Activated naive CD8-positive, alpha-beta T cell treated with anti-CD3 and anti-CD28 coated beads, Interleukin-2, amount 50 U/mL, for 24 hours (primary cell): Measurements from ENCODE around the gene DMRTB1.

Source experiments
- ATAC-seq: fragments of 150-1000 bp; cut with Tn5 transposase; one replicate; pipeline ENCODE4 v1.10.0; 2021
- DNase-seq: peaks from one replicate; pipeline ENCODE4 v3.0.0; 2021
- H3K27ac Mint-ChIP-seq: one replicate; pipeline ENCODE4 v1.8.0; 2021; ENCODE audit warnings: mild to moderate bottlenecking, mixed read lengths
- H3K27me3 Mint-ChIP-seq: one replicate; pipeline ENCODE4 v1.8.0; 2021; ENCODE audit warnings: mixed read lengths
- H3K36me3 Mint-ChIP-seq: one replicate; pipeline ENCODE4 v1.8.0; 2021; ENCODE audit warnings: low read depth, mixed read lengths
- H3K4me1 Mint-ChIP-seq: one replicate; pipeline ENCODE4 v1.8.0; 2021; ENCODE audit warnings: mixed read lengths
- H3K4me3 Mint-ChIP-seq: one replicate; pipeline ENCODE4 v1.8.0; 2021; ENCODE audit warnings: mild to moderate bottlenecking, moderate library complexity, mixed read lengths
- H3K9me3 Mint-ChIP-seq: one replicate; pipeline ENCODE4 v1.8.0; 2021; ENCODE audit warnings: mixed read lengths

The DMRTB1 gene

GRCh38 chr1:53465023-53465957 is 6.1 kb downstream of the DMRTB1 start:
- no peak for ATAC-seq

GRCh38 chr1:53467391-53467790 is 8.2 kb downstream of the DMRTB1 start:
- no peak for ATAC-seq
- no peaks in the 10 kb centered on the region for H3K36me3 Mint-ChIP-seq
- no peak overlapping the region for H3K27ac Mint-ChIP-seq
- no peaks in the 10 kb centered on the region for H3K27me3 Mint-ChIP-seq
- no peak overlapping the region for H3K4me3 Mint-ChIP-seq
- no peak for DNase-seq
- no peaks in the 10 kb centered on the region for H3K4me1 Mint-ChIP-seq
- no peaks in the 10 kb centered on the region for H3K9me3 Mint-ChIP-seq

More at GRCh38 chr1:53465023-53465957, 6.1 kb downstream of the DMRTB1 start:
- H3K36me3 Mint-ChIP-seq, result no peaks in the 10 kb centered on the region
- no peaks in the 10 kb centered on the region for H3K4me1 Mint-ChIP-seq
- no peak for DNase-seq
- no peaks in the 10 kb centered on the region for H3K27me3 Mint-ChIP-seq
- H3K9me3 Mint-ChIP-seq, result no peaks in the 10 kb centered on the region
- no peak overlapping the region for H3K27ac Mint-ChIP-seq
- no peak overlapping the region for H3K4me3 Mint-ChIP-seq

GRCh38 chr1:53468374-53468773 is 9.2 kb downstream of the DMRTB1 start:
- H3K27ac Mint-ChIP-seq, result no peak overlapping the region
- H3K4me3 Mint-ChIP-seq, result no peak overlapping the region
- ATAC-seq (no peak), DNase-seq (no peak)
- no peaks in the 10 kb centered on the region for H3K9me3 Mint-ChIP-seq
- H3K36me3 Mint-ChIP-seq, result no peaks in the 10 kb centered on the region
- H3K4me1 Mint-ChIP-seq, result no peaks in the 10 kb centered on the region
- no peaks in the 10 kb centered on the region for H3K27me3 Mint-ChIP-seq

- H3K4me3 Mint-ChIP-seq, result no peak overlapping the region
- DNase-seq (no peak), ATAC-seq (no peak)
- H3K4me1 Mint-ChIP-seq, result no peaks in the 10 kb centered on the region
- H3K9me3 Mint-ChIP-seq, result no peaks in the 10 kb centered on the region
- no peaks in the 10 kb centered on the region for H3K36me3 Mint-ChIP-seq
- H3K27ac Mint-ChIP-seq, result no peak overlapping the region
- H3K27me3 Mint-ChIP-seq, result no peaks in the 10 kb centered on the region
These were observed 10.2 kb downstream of the DMRTB1 start for GRCh38 chr1:53469373-53469772.

DNA sequence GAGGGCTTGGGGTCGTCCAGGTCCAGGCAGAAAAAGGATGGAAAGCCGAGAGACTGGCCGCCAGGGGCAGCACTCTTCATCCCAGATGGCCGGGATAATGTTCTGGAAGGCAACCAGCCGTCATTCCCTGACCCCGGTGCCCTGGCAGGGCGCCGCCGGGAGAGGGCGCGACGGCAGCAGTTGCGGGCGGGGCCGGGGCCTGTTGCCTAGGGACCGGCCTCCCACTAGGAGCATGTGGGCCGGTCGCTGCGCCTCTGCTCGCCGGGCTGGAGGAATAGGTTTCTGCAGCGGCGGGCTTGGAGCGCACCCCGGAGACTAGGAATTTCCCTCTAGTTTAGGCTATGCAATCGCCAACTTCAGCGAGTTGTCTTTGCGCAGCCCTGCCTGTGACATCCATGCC is 11.0 kb downstream of the DMRTB1 start:
- H3K27me3 Mint-ChIP-seq, result no peaks in the 10 kb centered on the region
- no peak overlapping the region for H3K4me3 Mint-ChIP-seq
- H3K9me3 Mint-ChIP-seq, result no peaks in the 10 kb centered on the region

DNA sequence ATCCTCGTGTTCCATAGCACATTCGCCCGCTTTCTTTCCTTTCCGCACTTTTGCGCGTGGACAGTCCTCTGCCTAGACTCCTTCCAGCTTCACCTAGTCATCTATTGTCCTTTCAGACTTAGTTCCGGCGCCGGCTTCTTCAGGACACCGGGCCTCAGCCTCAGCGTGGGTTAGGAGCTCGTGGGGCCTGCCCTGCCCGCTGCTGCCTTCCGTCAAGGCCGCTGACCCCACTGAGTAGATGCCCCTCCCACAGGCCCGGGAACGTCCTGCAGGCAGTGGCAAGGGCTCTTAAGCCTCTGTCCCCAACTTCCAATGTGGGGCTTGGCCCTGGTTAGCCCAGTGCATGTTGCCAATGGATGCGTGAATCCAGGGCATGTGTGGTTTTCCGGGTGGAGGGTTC is 11.4 kb downstream of the DMRTB1 start:
- DNase-seq (no peak), ATAC-seq (no peak)
- no peaks in the 10 kb centered on the region for H3K4me1 Mint-ChIP-seq
- no peaks in the 10 kb centered on the region for H3K27me3 Mint-ChIP-seq
- H3K36me3 Mint-ChIP-seq, result no peaks in the 10 kb centered on the region
- H3K27ac Mint-ChIP-seq, result no peak overlapping the region
- no peaks in the 10 kb centered on the region for H3K9me3 Mint-ChIP-seq
- no peak overlapping the region for H3K4me3 Mint-ChIP-seq

More for the DNA sequence above, 11.0 kb downstream of the DMRTB1 start:
- ATAC-seq (no peak), DNase-seq (no peak)
- no peak overlapping the region for H3K27ac Mint-ChIP-seq
- H3K36me3 Mint-ChIP-seq, result no peaks in the 10 kb centered on the region
- H3K4me1 Mint-ChIP-seq, result no peaks in the 10 kb centered on the region

DNA sequence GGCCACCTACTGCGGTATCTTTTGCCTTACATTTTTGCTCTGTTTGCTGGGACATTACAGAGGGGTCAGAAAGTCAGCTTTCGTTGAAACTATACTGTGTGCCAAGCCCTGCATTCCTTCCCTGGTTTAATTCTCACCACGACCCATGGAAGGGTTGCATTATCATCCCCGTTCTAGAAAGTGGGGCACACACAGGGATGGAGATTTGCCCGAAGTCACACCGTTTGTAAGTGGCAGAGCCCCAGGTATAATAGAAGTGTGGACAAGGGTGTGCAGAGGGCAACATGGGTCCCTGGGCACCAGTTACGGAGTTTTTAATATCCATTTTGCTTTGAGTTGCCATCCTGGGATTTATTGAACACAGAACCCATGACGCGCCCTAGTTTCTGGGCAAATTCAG is 11.8 kb downstream of the DMRTB1 start:
- H3K27me3 Mint-ChIP-seq, result no peaks in the 10 kb centered on the region
- H3K9me3 Mint-ChIP-seq, result no peaks in the 10 kb centered on the region
- no peaks in the 10 kb centered on the region for H3K4me1 Mint-ChIP-seq
- H3K36me3 Mint-ChIP-seq, result no peaks in the 10 kb centered on the region
- no peak overlapping the region for H3K27ac Mint-ChIP-seq
- no peak overlapping the region for H3K4me3 Mint-ChIP-seq
- DNase-seq (no peak), ATAC-seq (no peak)

DNA sequence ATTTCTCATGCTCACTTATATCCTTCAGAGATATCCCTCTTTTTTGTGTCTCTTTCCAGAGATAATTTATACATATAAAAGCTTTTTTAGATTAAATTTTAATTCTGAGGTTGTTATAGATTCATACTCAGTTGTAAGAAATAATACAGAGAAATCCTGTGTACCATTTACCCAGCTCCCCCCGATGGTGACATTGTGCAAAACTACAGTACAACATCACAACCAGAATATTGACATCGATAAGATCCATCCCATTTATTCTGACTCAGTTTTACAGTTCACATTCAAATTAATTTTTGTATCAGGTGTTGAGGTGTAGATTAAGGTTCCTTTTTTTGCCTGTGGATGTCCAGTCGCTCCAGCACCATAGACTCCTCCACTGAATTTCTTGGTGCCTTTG is 14.3 kb downstream of the DMRTB1 start:
- no peaks in the 10 kb centered on the region for H3K27me3 Mint-ChIP-seq
- H3K4me3 Mint-ChIP-seq, result no peak overlapping the region
- H3K27ac Mint-ChIP-seq, result no peak overlapping the region
- DNase-seq (no peak), ATAC-seq (no peak)
- H3K9me3 Mint-ChIP-seq, result no peaks in the 10 kb centered on the region
- H3K36me3 Mint-ChIP-seq, result no peaks in the 10 kb centered on the region
- H3K4me1 Mint-ChIP-seq, result no peaks in the 10 kb centered on the region

DNA sequence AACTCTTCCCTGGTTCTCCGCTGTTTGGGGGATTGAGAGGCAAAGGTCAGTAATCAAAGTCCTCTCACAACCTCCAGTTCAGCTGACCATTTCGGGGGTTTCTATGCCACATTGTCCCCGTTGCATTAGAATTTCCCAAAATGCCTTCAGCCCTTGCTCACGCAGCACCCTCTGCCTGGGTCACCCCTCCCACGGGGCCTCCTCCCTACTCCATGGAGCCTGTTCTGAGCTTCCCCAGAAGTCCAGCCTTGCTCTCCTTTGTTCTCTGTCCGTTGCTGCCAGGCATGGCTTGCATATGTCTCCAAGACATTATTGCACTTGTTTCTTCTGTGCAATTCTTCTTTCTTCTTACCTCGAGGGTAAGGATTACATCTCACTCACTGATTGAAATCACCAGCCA is 16.5 kb downstream of the DMRTB1 start:
- H3K27ac Mint-ChIP-seq, result no peak overlapping the region
- H3K27me3 Mint-ChIP-seq, result no peaks in the 10 kb centered on the region
- ATAC-seq, result no peak
- DNase-seq, result no peak
- no peaks in the 10 kb centered on the region for H3K4me1 Mint-ChIP-seq
- H3K4me3 Mint-ChIP-seq, result no peak overlapping the region
- no peaks in the 10 kb centered on the region for H3K36me3 Mint-ChIP-seq
- H3K9me3 Mint-ChIP-seq, result no peaks in the 10 kb centered on the region

- H3K4me1 Mint-ChIP-seq, result no peaks in the 10 kb centered on the region
- ATAC-seq (no peak), DNase-seq (no peak)
- H3K27me3 Mint-ChIP-seq, result no peaks in the 10 kb centered on the region
- H3K27ac Mint-ChIP-seq, result no peak overlapping the region
- no peak overlapping the region for H3K4me3 Mint-ChIP-seq
- H3K36me3 Mint-ChIP-seq, result no peaks in the 10 kb centered on the region
- H3K9me3 Mint-ChIP-seq, result no peaks in the 10 kb centered on the region
These were observed 17.4 kb downstream of the DMRTB1 start for GRCh38 chr1:53476579-53476978.

- Mint-ChIP-seq H3K27ac (no peak overlapping the region), H3K4me3 (no peak overlapping the region), H3K27me3 (no peaks in the 10 kb centered on the region), H3K9me3 (no peaks in the 10 kb centered on the region), H3K4me1 (no peaks in the 10 kb centered on the region), H3K36me3 (no peaks in the 10 kb centered on the region)
- ATAC-seq (no peak), DNase-seq (no peak)
These were observed 18.7 kb downstream of the DMRTB1 start for GRCh38 chr1:53477651-53478501.

DNA sequence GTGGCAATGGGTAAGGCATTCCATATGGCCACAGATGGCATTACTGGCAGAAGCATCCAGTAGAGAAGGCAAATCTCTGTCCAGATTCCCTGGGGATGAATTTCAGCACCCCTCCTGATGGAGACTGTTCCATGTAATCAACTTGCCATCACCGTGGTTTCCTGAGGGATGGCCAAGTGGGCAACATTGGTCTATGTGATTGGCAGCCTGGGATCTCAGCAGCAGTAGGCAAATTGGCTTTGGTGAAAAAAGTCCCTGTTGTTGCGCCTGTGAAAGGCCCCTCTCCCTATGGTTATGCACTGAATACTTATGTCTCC is 19.3 kb downstream of the DMRTB1 start:
- H3K36me3 Mint-ChIP-seq, result no peaks in the 10 kb centered on the region
- no peak overlapping the region for H3K4me3 Mint-ChIP-seq
- no peaks in the 10 kb centered on the region for H3K9me3 Mint-ChIP-seq
- H3K27me3 Mint-ChIP-seq, result no peaks in the 10 kb centered on the region
- DNase-seq (no peak), ATAC-seq (no peak)
- no peaks in the 10 kb centered on the region for H3K4me1 Mint-ChIP-seq
- no peak overlapping the region for H3K27ac Mint-ChIP-seq

DNA sequence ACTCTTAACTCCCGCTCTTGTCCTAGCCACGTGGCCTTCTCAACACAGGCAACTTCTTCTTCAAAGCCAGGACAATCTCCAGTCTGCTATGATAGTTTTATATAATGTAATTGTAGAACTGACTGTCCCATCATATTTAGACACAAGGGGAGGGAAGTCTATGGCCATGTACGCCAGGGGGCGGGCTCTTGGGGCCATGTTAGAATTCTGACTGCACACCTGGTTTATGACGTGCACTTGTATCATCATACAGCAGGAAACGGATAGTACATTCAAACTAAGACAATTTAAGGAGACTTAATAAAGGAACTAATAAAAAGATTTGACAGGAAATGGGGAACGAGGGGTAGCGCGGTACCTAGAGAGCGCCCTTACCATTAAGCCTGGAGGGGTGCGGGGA is 21.5 kb downstream of the DMRTB1 start:
- H3K27ac Mint-ChIP-seq, result no peak overlapping the region
- no peaks in the 10 kb centered on the region for H3K36me3 Mint-ChIP-seq
- no peaks in the 10 kb centered on the region for H3K4me1 Mint-ChIP-seq
- H3K4me3 Mint-ChIP-seq, result no peak overlapping the region
- H3K9me3 Mint-ChIP-seq, result no peaks in the 10 kb centered on the region
- peaks cover 8% of the 10 kb centered on the region for H3K27me3 Mint-ChIP-seq
- ATAC-seq, result no peak
- DNase-seq, result no peak

- H3K36me3 Mint-ChIP-seq, result no peaks in the 10 kb centered on the region
These were observed 22.3 kb downstream of the DMRTB1 start for GRCh38 chr1:53481456-53481855.

More at GRCh38 chr1:53481456-53481855, 22.3 kb downstream of the DMRTB1 start:
- H3K4me3 Mint-ChIP-seq, result no peak overlapping the region
- no peak overlapping the region for H3K27ac Mint-ChIP-seq
- peaks cover 11% of the 10 kb centered on the region for H3K27me3 Mint-ChIP-seq
- ATAC-seq (no peak), DNase-seq (no peak)
- H3K4me1 Mint-ChIP-seq, result no peaks in the 10 kb centered on the region
- H3K9me3 Mint-ChIP-seq, result no peaks in the 10 kb centered on the region
